ENCODE measurements around the gene VWF.

DNA sequence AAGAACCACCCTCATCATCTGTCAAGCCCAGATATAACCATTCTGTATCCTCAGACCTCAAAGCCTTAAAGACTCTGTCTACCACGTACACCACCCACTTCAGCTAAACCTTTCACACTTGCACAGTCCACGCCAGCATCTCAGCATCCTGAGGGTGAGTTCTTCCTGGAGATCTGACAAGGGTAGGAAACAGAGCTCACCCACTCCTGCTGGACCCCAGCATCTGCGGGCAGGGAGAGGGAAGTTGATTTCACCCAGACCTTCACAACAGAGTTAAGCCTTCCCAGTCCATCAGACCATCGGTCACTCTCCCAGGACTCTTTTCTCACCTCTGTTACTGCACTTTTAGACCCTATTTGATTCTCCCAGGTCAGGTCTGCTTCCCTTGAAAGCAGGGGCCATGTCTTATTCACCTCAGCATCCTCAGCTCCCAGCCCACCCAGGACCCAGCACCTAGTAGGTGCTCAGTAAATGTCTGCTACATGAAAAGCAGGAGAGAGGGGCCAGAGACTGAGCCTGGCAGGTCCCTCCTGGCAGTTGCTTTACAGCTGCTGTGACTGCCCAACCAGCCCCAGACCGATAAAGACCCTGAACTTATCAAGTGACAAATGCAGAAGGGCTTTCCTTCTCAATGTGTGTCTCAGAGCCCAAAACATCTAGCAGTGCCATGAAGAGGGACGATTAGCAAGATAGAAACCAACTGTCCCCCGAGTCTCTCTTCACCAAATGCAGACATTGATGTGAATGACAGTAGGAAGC lies 213.5 kb downstream of the VWF start:
- TF ChIP-seq, protein P1, sequence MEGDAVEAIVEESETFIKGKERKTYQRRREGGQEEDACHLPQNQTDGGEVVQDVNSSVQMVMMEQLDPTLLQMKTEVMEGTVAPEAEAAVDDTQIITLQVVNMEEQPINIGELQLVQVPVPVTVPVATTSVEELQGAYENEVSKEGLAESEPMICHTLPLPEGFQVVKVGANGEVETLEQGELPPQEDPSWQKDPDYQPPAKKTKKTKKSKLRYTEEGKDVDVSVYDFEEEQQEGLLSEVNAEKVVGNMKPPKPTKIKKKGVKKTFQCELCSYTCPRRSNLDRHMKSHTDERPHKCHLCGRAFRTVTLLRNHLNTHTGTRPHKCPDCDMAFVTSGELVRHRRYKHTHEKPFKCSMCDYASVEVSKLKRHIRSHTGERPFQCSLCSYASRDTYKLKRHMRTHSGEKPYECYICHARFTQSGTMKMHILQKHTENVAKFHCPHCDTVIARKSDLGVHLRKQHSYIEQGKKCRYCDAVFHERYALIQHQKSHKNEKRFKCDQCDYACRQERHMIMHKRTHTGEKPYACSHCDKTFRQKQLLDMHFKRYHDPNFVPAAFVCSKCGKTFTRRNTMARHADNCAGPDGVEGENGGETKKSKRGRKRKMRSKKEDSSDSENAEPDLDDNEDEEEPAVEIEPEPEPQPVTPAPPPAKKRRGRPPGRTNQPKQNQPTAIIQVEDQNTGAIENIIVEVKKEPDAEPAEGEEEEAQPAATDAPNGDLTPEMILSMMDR (optimal IDR thresholded peaks at IDR 0.05 in 1 of 3, IDR thresholded peaks at IDR 0.05 in 1 of 3, conservative IDR thresholded peaks at IDR 0.05 in 1 of 3; ENCODE audit: extremely low read depth in 1 of 3, insufficient read depth in 2 of 3, low read length in 3 of 3) = no peak
- no peak for TF ChIP-seq EZH2 (IDR thresholded peaks at IDR 0.05; ENCODE audit: low read length)
